Measurements from ENCODE around the gene ALKBH3. TPM values are rescaled to one million over a fixed set of nuclear protein-coding genes. Genes with fewer than 3 reads are reported as not detected.

The ALKBH3 gene
- total and polyA plus RNA-seq, 2 of the 13 experiments (the other 11 are each of a cell fraction or from before 2014, with no cell fraction given) = 17.8 to 36.1 TPM

DNA sequence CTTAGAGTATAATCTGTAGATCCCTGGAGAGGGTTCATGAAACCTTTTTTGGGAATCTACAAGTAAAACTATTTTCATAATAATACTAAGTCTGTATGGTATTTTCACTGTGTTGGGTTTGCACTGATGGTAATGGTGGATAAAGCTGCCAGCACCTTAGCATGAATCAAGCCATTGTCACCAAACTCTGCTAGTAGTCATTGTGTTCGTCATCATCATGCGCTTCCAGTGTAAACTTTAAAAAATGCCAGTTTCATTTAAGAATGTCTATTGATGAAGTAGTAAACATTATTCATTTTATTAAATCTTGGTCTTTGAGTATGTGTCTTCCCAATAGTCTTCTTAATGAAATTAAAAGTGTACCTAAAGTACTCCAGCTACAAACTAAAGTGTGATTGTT, 15.0 kb downstream of the ALKBH3 start:
- WGBS (ENCODE audit: low lambda C conversion rate) = 96% methylated on average over 2 of the region's 2 CpGs
- TF ChIP-seq, protein P1, sequence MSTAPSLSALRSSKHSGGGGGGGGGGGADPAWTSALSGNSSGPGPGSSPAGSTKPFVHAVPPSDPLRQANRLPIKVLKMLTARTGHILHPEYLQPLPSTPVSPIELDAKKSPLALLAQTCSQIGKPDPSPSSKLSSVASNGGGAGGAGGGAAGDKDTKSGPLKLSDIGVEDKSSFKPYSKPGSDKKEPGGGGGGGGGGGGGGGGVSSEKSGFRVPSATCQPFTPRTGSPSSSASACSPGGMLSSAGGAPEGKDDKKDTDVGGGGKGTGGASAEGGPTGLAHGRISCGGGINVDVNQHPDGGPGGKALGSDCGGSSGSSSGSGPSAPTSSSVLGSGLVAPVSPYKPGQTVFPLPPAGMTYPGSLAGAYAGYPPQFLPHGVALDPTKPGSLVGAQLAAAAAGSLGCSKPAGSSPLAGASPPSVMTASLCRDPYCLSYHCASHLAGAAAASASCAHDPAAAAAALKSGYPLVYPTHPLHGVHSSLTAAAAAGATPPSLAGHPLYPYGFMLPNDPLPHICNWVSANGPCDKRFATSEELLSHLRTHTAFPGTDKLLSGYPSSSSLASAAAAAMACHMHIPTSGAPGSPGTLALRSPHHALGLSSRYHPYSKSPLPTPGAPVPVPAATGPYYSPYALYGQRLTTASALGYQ (CRISPR knock-in tag; IDR thresholded peaks at IDR 0.05) = no peak
- TF ChIP-seq SOX5 (CRISPR knock-in tag; IDR thresholded peaks at IDR 0.05; ENCODE audit: borderline replicate concordance) (no peak), SRSF1 (optimal IDR thresholded peaks at IDR 0.05; ENCODE audit: low read depth, low read length) (no peak), KDM6A (CRISPR knock-in tag; IDR thresholded peaks at IDR 0.05; ENCODE audit: low read depth) (no peak), MED8 (CRISPR knock-in tag; IDR thresholded peaks at IDR 0.05; ENCODE audit: insufficient replicate concordance) (no peak), HOXA3 (CRISPR knock-in tag; IDR thresholded peaks at IDR 0.05) (no peak), MATR3 (CRISPR knock-in tag; IDR thresholded peaks at IDR 0.05) (no peak), XBP1 (CRISPR knock-in tag; IDR thresholded peaks at IDR 0.05) (no peak), ZNF781 (CRISPR knock-in tag; IDR thresholded peaks at IDR 0.05; ENCODE audit: borderline replicate concordance, not compliant biosample characterization) (no peak), ZNF563 (CRISPR knock-in tag; IDR thresholded peaks at IDR 0.05) (no peak), EED (CRISPR knock-in tag; IDR thresholded peaks at IDR 0.05) (no peak), RFX3 (CRISPR knock-in tag; IDR thresholded peaks at IDR 0.05) (no peak), CBX2 (IDR thresholded peaks at IDR 0.05; ENCODE audit: low read depth, low read length) (no peak), CBX2 (CRISPR knock-in tag; IDR thresholded peaks at IDR 0.05; ENCODE audit: low read depth) (no peak), TEAD2 (CRISPR knock-in tag; IDR thresholded peaks at IDR 0.05) (no peak), ISX (CRISPR knock-in tag; conservative IDR thresholded peaks at IDR 0.05) (no peak), MYC (CRISPR knock-in tag; IDR thresholded peaks at IDR 0.05; ENCODE audit: borderline replicate concordance) (no peak)
- TF ChIP-seq, protein P2, sequence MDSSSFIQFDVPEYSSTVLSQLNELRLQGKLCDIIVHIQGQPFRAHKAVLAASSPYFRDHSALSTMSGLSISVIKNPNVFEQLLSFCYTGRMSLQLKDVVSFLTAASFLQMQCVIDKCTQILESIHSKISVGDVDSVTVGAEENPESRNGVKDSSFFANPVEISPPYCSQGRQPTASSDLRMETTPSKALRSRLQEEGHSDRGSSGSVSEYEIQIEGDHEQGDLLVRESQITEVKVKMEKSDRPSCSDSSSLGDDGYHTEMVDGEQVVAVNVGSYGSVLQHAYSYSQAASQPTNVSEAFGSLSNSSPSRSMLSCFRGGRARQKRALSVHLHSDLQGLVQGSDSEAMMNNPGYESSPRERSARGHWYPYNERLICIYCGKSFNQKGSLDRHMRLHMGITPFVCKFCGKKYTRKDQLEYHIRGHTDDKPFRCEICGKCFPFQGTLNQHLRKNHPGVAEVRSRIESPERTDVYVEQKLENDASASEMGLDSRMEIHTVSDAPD (CRISPR knock-in tag; IDR thresholded peaks at IDR 0.05) = no peak
- TF ChIP-seq, protein P3, sequence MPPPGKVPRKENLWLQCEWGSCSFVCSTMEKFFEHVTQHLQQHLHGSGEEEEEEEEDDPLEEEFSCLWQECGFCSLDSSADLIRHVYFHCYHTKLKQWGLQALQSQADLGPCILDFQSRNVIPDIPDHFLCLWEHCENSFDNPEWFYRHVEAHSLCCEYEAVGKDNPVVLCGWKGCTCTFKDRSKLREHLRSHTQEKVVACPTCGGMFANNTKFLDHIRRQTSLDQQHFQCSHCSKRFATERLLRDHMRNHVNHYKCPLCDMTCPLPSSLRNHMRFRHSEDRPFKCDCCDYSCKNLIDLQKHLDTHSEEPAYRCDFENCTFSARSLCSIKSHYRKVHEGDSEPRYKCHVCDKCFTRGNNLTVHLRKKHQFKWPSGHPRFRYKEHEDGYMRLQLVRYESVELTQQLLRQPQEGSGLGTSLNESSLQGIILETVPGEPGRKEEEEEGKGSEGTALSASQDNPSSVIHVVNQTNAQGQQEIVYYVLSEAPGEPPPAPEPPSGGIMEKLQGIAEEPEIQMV (CRISPR knock-in tag; IDR thresholded peaks at IDR 0.05; ENCODE audit: low read depth) = no peak
- TF ChIP-seq, protein P4, sequence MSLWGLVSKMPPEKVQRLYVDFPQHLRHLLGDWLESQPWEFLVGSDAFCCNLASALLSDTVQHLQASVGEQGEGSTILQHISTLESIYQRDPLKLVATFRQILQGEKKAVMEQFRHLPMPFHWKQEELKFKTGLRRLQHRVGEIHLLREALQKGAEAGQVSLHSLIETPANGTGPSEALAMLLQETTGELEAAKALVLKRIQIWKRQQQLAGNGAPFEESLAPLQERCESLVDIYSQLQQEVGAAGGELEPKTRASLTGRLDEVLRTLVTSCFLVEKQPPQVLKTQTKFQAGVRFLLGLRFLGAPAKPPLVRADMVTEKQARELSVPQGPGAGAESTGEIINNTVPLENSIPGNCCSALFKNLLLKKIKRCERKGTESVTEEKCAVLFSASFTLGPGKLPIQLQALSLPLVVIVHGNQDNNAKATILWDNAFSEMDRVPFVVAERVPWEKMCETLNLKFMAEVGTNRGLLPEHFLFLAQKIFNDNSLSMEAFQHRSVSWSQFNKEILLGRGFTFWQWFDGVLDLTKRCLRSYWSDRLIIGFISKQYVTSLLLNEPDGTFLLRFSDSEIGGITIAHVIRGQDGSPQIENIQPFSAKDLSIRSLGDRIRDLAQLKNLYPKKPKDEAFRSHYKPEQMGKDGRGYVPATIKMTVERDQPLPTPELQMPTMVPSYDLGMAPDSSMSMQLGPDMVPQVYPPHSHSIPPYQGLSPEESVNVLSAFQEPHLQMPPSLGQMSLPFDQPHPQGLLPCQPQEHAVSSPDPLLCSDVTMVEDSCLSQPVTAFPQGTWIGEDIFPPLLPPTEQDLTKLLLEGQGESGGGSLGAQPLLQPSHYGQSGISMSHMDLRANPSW (CRISPR knock-in tag; IDR thresholded peaks at IDR 0.05; ENCODE audit: borderline replicate concordance) = no peak

More for the DNA sequence above, 15.0 kb downstream of the ALKBH3 start:
- in situ Hi-C loops (cut with HindIII; ENCODE audit: extremely low pct_ligation_motif_present, low pct_unique_long_range_greater_than_20kb) = no loop called here
- ATAC-seq (no peak), FAIRE-seq (no peak), DNase-seq (ENCODE audit: low spot score) (no peak)
- Histone ChIP-seq H3K36me3 (replicated peaks in 1 of 2; ENCODE audit: control insufficient read depth in 1 of 2, insufficient read depth in 2 of 2, low read length in 2 of 2) (peaks cover 13 to 62% of the 10 kb centered on the region in 2 experiments), H2AFZ (ENCODE audit: low read length) (no peak overlapping the region), H3K27me3 (ENCODE audit: control insufficient read depth in 1 of 2, insufficient read depth in 2 of 2, low read length in 2 of 2) (no peaks in the 10 kb centered on the region), H3K27ac (ENCODE audit: extremely low read length, insufficient read depth, low read length) (no peak overlapping the region), H3K9me3 (ENCODE audit: low read length) (no peaks in the 10 kb centered on the region), H3K4me2 (ENCODE audit: low read depth, low read length) (no peak overlapping the region), H4K20me1 (ENCODE audit: insufficient read depth, low read length) (no peaks in the 10 kb centered on the region), H3K4me1 (ENCODE audit: insufficient read depth, low read length) (no peaks in the 10 kb centered on the region), H3K79me2 (ENCODE audit: insufficient read depth, low read length) (no peaks in the 10 kb centered on the region), H3K9ac (ENCODE audit: insufficient read depth, low read depth, low read length) (no peak overlapping the region), H3K4me3 (replicated peaks in 1 of 3; ENCODE audit: insufficient read depth in 1 of 3, low read depth in 2 of 3, low read length in 3 of 3) (no peak overlapping the region)
- CTCF ChIA-PET (ENCODE audit: low intra/inter-chr PET ratio, low total read pairs) = no interaction called here
- POLR2A ChIA-PET = no interaction called here
- intact Hi-C loops (cut with micrococcal nuclease; ENCODE audit: unreplicated experiment) = no loop called here
- no TSS peak for BruUV-seq (replicated peaks)
